NCI-H2227 (cell line): ENCODE data around the gene CYP11A1.

Experiments
- DNase-seq: peaks from one replicate; lab custom pipeline; 2025; ENCODE audit not compliant: unreplicated experiment; lab: John Stamatoyannopoulos, UW

Gene CYP11A1

DNA sequence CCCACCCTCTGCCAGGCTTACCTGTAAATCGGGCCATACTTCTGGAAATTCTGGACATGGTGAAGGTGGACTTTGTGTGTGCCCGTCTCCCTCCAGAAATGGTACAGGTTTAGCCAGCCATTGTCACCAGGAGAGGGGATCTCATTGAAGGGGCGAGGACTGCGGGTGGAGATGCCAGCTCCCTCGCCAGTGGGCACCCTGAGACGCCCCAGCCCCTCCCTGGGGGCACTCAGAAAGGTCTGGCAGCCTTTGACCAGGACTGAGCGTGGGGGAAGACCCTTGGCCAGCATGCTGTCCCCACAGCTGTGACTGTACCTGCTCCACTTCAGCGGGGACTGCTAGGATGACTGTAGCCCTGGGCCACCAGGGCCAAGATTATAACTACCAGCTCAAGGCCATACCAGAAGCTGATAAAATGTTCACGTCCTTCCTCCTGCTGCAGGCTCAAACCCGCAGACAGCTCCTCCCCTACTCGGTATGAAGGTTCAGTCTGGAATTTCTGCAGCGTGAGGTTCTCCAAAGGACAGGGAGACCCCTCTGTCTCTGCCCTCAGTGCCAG lies at the start of gene CYP11A1:
CYP11A1 (minus strand) TSS at position 351 of the 559 bp plus-strand sequence; CDS start at position 290, 61 bp downstream.
- no peak for DNase-seq

GRCh38 chr15:74417225-74417624 lies 49.8 kb upstream of the CYP11A1 start:
- DNase-seq = no peak

DNA sequence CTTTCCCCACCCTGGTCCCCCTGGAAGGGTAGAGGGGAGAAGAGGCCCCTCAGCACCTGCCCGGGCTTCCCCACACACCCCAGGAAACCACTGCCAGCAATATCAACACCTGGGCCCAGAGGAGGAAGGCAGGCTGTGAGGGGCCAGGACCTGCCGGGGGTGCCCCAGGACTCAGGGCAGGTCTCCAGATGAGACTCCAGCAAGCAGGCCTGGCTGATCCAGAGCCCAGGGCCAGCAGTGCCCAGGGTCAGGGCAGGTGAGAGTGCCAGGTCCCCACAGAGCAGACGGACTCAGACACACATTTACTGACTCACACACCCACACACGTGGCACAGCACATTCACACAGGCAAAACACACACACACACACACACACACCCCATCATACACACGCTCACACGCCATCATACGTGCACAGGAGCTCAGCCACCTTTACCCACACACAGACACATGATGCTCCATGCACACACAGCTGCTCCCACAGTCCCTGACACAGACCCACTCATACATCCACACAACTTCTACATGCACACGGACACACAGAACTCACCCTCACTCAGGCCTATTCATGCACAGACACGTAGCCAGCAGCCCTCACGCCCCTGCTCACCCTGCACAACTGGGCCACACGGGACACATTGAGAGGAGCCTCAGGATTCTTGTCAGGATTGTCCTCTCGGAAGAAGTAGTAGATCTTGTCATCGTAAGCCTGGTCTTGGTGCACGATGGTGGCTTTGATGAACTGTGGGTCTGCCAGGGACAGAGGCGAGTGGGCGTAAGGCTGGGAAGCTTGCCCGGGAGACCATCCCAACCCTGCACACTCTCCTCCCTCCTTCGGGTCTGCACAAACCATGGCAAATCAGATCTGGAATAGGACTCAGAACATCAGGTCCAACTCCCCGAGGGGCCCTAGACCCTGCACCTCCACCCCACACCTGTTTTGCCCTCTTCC lies 48.8 kb upstream of the CYP11A1 start:
- DNase-seq = no peak

DNA sequence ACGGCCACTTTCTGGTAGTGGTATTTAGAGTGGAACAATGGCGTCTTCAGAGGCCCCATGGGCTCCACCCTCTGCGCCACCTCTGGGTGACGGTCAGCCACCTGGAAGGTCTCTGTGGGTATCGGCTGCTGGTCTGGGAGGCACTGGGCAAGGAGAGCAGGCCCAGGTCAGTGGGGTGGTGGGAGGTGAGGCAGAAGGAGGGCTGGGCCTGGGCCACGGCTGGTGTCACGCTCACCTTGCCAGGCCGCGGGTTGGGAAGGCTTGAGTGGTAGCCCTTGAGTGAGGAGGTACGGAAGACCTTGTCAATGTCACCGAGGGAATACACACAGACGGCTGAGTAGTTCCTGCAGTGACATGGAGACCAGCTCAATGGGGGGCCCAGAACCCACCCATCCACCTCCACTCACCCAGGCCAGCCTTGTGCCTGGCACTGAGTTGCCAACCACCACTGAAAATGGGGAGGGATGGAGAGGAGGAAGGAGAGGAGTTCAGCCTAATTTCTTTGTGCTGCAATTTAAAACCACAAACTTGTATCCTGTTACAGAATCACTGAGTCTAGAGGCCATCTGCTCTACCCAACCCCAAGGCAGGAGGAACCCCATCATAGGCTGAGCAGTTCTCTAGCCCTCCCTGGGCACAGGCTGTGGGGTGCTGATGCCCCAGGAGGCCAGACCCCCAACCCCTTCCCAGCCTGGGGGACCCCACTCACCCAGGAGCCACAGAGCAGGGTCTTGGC lies 47.3 kb upstream of the CYP11A1 start:
- DNase-seq = no peak

GRCh38 chr15:74414081-74414580 lies 46.7 kb upstream of the CYP11A1 start:
- DNase-seq = no peak

GRCh38 chr15:74413350-74414080 lies 46.1 kb upstream of the CYP11A1 start:
- DNase-seq = no peak

DNA sequence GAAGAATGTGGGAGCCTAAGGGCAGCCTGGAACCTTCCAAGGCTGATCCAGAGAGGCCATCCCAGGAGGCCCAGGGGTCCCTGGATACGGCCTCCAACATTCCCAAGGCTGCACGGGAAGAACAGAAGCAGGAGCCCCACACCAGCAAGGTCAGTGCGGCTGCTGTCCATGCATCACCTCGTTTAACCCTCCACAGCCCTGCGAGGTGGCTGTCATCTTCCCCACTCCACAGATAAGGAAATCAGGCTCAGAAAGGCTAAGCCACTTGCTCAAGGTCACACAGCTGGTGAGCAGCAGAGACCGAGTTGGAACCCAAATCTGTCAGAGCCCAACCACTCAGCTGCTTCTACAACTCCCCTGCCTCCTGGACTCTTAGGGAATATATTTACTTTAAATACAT lies 44.7 kb upstream of the CYP11A1 start:
- no peak for DNase-seq

GRCh38 chr15:74411686-74412085 lies 44.2 kb upstream of the CYP11A1 start:
- DNase-seq = no peak

- no peak for DNase-seq
These were observed 43.1 kb upstream of the CYP11A1 start for GRCh38 chr15:74410502-74410901.

DNA sequence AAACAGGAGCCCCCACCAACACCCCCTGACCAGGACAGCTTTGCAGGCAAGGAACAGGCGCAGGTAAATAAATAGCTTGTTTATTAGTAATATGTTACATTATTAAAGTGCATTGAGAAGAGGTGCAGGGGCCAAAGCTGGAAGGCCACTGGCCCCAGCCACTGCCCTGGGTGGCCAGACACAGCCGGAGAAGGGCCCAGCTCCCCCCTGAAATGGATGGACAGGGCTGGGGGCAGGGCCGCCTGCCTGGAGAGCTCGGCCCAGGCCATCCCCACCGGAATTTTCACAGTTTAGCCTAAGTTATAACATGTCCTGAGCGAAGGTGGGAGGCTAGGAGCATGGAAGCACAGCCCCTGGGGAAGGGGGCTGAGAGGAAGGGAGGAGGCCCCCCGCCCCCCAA lies 41.8 kb upstream of the CYP11A1 start:
- no peak for DNase-seq

DNA sequence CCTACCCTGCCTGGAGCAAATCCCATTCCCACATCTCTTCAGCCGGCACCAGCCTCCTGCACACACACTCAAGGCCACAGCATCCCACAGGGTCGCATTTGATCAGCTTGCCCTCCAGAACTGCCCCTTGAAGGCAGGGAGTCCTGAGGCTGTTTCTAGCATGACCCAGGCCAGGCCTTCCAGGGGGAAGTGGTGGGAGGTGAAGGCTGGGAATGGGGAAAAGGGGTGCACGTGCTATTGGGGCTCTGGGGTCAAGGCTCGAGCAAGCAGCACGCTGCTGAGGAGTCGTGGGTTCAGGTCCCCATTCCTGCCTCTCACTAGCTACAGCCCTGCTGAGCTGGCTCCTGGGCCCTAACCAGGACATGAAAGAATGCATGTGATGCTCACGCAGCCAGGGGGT lies 41.4 kb upstream of the CYP11A1 start:
- DNase-seq = no peak

- DNase-seq = no peak
These were observed 40.9 kb upstream of the CYP11A1 start for GRCh38 chr15:74408385-74408784.

DNA sequence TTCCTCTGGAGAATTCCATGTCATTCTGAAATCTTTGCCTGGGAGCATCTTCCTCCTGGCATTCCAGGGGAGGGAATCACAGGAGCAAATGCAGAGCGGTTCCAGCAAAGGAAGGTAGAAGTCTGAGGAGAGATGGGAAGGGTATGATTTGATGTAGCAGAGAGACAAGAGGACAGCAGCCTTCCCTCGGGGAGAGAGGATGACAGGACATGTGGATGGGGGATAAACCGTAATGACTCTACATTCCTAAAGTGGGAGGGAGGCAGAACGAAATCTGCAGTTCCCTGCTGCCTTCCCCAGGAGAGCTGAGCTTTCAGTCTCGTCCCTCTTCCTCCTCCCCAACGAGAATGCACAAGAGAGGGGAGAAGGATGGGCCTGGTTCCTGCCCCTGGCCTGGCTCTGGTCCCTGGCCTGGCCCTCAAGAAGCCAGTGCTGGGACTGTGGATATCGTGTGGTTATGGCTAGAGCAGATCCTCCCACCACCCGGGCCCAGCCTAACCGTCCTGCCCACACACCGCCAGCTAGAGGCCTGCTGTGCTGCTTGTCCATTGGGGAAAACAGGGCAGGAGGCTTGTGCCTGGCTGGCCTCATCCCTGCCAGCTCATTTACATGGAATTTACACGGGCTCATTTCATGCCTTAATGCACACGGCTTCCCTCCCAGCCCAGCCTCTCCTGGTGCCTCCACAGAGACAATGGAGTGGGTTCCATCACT lies 39.7 kb upstream of the CYP11A1 start:
- DNase-seq = peak; percentile 8

GRCh38 chr15:74406517-74406916 lies 39.1 kb upstream of the CYP11A1 start:
- no peak for DNase-seq

GRCh38 chr15:74405823-74406222 lies 38.4 kb upstream of the CYP11A1 start:
- DNase-seq = no peak

GRCh38 chr15:74403991-74404563 lies 36.6 kb upstream of the CYP11A1 start:
- no peak for DNase-seq

DNA sequence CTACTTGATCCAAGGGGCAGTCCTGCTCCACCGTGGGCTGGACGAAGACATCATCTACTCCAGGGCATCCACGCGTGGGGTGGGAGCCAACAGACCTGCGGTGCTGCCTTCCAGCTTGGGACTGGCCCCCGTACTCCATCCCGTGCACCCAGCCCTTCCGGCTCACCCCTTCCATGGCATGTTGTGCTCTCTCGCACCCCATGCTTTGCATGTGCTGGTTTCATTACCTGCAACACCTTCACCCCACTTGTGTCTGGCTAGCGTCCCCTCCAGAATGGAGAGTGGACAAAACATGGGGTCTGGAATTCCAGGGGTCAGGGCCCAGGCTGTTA lies 36.1 kb upstream of the CYP11A1 start:
- no peak for DNase-seq

DNA sequence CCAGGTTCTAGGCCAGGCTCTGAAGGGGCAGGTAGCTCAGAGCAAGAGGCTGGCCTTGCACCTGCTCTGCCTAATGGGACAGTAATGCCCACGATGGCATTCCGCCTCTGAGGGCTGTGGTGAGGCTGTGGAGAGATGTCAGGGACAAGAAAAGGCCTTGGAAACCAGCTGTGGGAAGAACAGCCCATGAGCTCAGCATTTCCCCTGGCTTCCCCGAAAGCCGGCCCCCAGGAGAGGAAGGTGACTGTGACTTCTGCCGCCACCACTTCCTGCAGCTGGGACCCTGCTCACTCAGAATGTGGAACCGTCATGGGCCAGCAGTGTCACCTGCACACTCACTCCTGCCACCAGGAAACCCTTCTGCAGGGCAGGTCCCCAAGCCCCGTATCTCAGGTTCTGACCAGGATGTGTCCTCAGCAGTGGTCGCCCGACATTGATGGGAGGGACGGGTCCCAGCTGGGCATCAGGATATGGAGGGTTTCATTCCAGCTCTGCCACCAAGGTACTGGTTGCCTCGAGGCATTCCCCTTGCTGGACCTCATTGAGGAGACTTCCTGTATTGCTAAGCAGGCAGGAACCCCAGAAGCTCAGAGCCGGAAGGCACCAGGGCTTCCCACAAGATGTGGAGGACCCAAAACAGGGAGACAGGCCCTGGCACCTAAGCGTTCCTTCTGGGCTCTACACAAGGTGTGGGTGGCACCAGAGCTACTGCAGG lies 35.6 kb upstream of the CYP11A1 start:
- no peak for DNase-seq

DNA sequence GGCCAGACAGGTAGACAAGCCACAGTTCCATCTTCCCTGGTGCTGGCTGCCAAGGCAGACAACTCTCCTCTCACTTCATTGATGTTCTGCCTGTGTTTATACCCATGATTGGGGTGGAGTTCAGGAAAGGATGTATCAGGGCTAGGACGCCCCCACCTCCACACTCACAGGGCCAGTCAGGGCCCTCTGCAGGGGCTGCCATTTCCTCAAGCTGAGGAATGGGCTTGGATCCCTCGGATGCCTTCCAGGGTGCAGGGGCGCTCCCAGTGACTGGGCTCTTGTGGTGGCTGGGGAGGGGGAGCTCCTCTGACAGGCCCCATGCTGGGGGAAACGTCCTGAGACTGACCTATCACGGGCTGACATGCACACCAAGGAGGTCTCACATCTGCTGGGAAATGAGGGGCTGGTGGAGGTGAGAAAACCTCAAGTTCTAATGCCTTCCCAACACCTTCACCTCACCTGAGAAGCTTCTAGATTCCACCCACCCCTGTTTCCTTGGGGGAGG lies 34.9 kb upstream of the CYP11A1 start:
- DNase-seq = no peak
